ENCODE data around the gene TOR3A. TPM values are rescaled to one million over a fixed set of nuclear protein-coding genes. Genes with fewer than 3 reads are reported as not detected.

The TOR3A gene
- total and polyA plus RNA-seq, 2 of the 8 experiments (the other 6 are each of a cell fraction or from before 2014, with no cell fraction given): 15.3 to 21.4 TPM

- H3K23me2 ChIP-seq (ENCODE audit: low read depth, low read length): peaks cover 8% of the 10 kb centered on the region; the same call in 1 of the 2 replicates
- H2BK15ac ChIP-seq (ENCODE audit: low read length): no peak overlapping the region
- H4K8ac ChIP-seq (ENCODE audit: extremely low read depth, insufficient read depth, low read length): no peak overlapping the region
- H3K79me1 ChIP-seq (ENCODE audit: low read depth, low read length): no peaks in the 10 kb centered on the region
- TF ChIP-seq JUND (IDR thresholded peaks at IDR 0.05; ENCODE audit: low read length): no peak
- no peak for TF ChIP-seq RBBP5 (IDR thresholded peaks at IDR 0.05; ENCODE audit: borderline replicate concordance, low read depth, low read length)
- no peak for TF ChIP-seq CTBP2 (IDR thresholded peaks at IDR 0.05; ENCODE audit: borderline replicate concordance, insufficient read depth, insufficient read length, low read length)
- no peak for TF ChIP-seq POU5F1 (IDR thresholded peaks at IDR 0.05; ENCODE audit: low read depth, low read length)
- TF ChIP-seq, protein P1, sequence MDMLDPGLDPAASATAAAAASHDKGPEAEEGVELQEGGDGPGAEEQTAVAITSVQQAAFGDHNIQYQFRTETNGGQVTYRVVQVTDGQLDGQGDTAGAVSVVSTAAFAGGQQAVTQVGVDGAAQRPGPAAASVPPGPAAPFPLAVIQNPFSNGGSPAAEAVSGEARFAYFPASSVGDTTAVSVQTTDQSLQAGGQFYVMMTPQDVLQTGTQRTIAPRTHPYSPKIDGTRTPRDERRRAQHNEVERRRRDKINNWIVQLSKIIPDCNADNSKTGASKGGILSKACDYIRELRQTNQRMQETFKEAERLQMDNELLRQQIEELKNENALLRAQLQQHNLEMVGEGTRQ (IDR thresholded peaks at IDR 0.05; ENCODE audit: low read length): no peak
- TF ChIP-seq ZNF274 (IDR thresholded peaks at IDR 0.05; ENCODE audit: borderline replicate concordance, extremely low read depth, low read length): no peak
- no peak for TF ChIP-seq TAF7 (optimal IDR thresholded peaks at IDR 0.05; ENCODE audit: borderline replicate concordance, low read depth, low read length)
- no peak for TF ChIP-seq CEBPB (IDR thresholded peaks at IDR 0.05; ENCODE audit: low read depth, low read length)
- TF ChIP-seq SIN3A (conservative IDR thresholded peaks at IDR 0.05 in 1 of 2, IDR thresholded peaks at IDR 0.05 in 1 of 2; ENCODE audit: low read depth in 1 of 2, low read length in 2 of 2): no peak
- TF ChIP-seq, protein P2, sequence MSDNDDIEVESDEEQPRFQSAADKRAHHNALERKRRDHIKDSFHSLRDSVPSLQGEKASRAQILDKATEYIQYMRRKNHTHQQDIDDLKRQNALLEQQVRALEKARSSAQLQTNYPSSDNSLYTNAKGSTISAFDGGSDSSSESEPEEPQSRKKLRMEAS (IDR thresholded peaks at IDR 0.05): no peak
- no peaks in the 10 kb centered on the region for H3K9me3 ChIP-seq (ENCODE audit: insufficient read depth in 2 of 2, low read depth in 1 of 2, low read length in 1 of 2)
- H4K91ac ChIP-seq (replicated peaks; ENCODE audit: insufficient read length, low read length): no peak overlapping the region
- H3K27me3 ChIP-seq (replicated peaks in 1 of 4; ENCODE audit: control insufficient read depth in 3 of 4, extremely low read depth in 1 of 4, insufficient read depth in 3 of 4, low read length in 3 of 4): no peaks in the 10 kb centered on the region
- no peaks in the 10 kb centered on the region for H3K79me2 ChIP-seq (ENCODE audit: control insufficient read depth in 1 of 2, insufficient read depth in 2 of 2, low read length in 2 of 2)
- no peak overlapping the region for H3K4ac ChIP-seq (replicated peaks; ENCODE audit: insufficient read length, low read depth, low read length)
- H3K18ac ChIP-seq (ENCODE audit: extremely low read depth, low read length): no peak overlapping the region
- H2BK5ac ChIP-seq (ENCODE audit: low read depth, low read length): no peak overlapping the region
- no peak overlapping the region for H3K4me3 ChIP-seq (ENCODE audit: extremely low read depth in 1 of 4, insufficient read depth in 2 of 4, low read depth in 3 of 4, low read length in 4 of 4)
- no peak overlapping the region for H3K4me2 ChIP-seq (ENCODE audit: insufficient read depth in 1 of 2, low read depth in 2 of 2, low read length in 2 of 2)
- no peaks in the 10 kb centered on the region for H4K20me1 ChIP-seq (replicated peaks in 1 of 2; ENCODE audit: control insufficient read depth in 1 of 2, insufficient read depth in 2 of 2, low read length in 2 of 2)
- H2BK12ac ChIP-seq (ENCODE audit: low read depth, low read length): no peak overlapping the region
- H2AFZ ChIP-seq (ENCODE audit: low read length): no peak overlapping the region
- H3K4me1 ChIP-seq (replicated peaks in 1 of 4; ENCODE audit: control insufficient read depth in 3 of 4, insufficient read depth in 4 of 4, low read length in 3 of 4): peaks cover 0 to 5% (median 0%) of the 10 kb centered on the region in 4 experiments; a peak in 4 of 7 replicates
- no peak overlapping the region for H2BK120ac ChIP-seq (replicated peaks; ENCODE audit: low read depth, low read length)
- no peak overlapping the region for H3K23ac ChIP-seq (ENCODE audit: insufficient read length)
- no peak overlapping the region for H3K14ac ChIP-seq (ENCODE audit: insufficient read length)
- CTCF ChIA-PET (ENCODE audit: partially characterized antibody): interaction anchor here (0.6 to 3.4 kb wide), 6 partner anchors 9 to 148 kb away, joined by 3 to 23 read pairs (median 4); no protein-coding TSS in a partner anchor
- H3K36me3 ChIP-seq (ENCODE audit: control insufficient read depth in 2 of 4, insufficient read depth in 4 of 4, low read length in 3 of 4): no peaks in the 10 kb centered on the region
- no peak overlapping the region for H2BK20ac ChIP-seq (ENCODE audit: low read length)
- DNase-seq (ENCODE audit: low read depth in 1 of 2, low spot score in 2 of 2): no peak
- H3K27ac ChIP-seq (ENCODE audit: low read depth, low read length): no peak overlapping the region
- WGBS, 2 experiments (ENCODE audit: extremely low coverage in 1 of 2, insufficient coverage in 1 of 2, insufficient read length in 1 of 2, insufficient replicate concordance in 2 of 2, low coverage in 1 of 2, low lambda C conversion rate in 2 of 2, missing lambda C conversion rate in 1 of 2): 93% methylated on average over 7 of the region's 7 CpGs; no CpG with 5 or more reads in 1 of the 2 experiments
- no peak overlapping the region for H3K9ac ChIP-seq (replicated peaks in 1 of 4; ENCODE audit: extremely low read depth in 1 of 4, low read depth in 3 of 4, low read length in 3 of 4)
- H2AK5ac ChIP-seq (ENCODE audit: low read depth, low read length): no peak overlapping the region
- FAIRE-seq: no peak
- H3K56ac ChIP-seq (replicated peaks; ENCODE audit: insufficient read length, low read depth, low read length): no peak overlapping the region
- H4K5ac ChIP-seq (ENCODE audit: insufficient read length, low read depth, low read length): no peak overlapping the region
- POLR2A ChIA-PET (ENCODE audit: partially characterized antibody): no interaction called here
These were observed 4.5 kb upstream of the TOR3A start for GRCh38 chr1:179077396-179077795.

Measured in H1 (cell line).